ENCODE results near the gene CRB1.

The CRB1 gene

GRCh38 chr1:197268012-197268411, at the start of gene CRB1:
Gene CRB1, plus strand, starts transcription at chr1:197268252. Its CDS starts 161 bp downstream, at chr1:197268413.
- DNase-seq: no peak

GRCh38 chr1:197218857-197219256, 49.2 kb upstream of the CRB1 start:
- DNase-seq: no peak

- DNase-seq: no peak
These were observed 45.9 kb upstream of the CRB1 start for GRCh38 chr1:197222025-197222685.

- no peak for DNase-seq
These were observed 45.3 kb upstream of the CRB1 start for GRCh38 chr1:197222780-197223179.

GRCh38 chr1:197224160-197224559, 43.9 kb upstream of the CRB1 start:
- no peak for DNase-seq

GRCh38 chr1:197225611-197226010, 42.4 kb upstream of the CRB1 start:
- no peak for DNase-seq

GRCh38 chr1:197234581-197234980, 33.5 kb upstream of the CRB1 start:
- DNase-seq: no peak

- no peak for DNase-seq
These were observed 32.7 kb upstream of the CRB1 start for GRCh38 chr1:197235355-197235754.

GRCh38 chr1:197247465-197247864, 20.6 kb upstream of the CRB1 start:
- no peak for DNase-seq

- DNase-seq: no peak
These were observed 18.7 kb upstream of the CRB1 start for GRCh38 chr1:197249324-197249723.

- no peak for DNase-seq
These were observed 17.4 kb upstream of the CRB1 start for GRCh38 chr1:197250616-197251015.

GRCh38 chr1:197252973-197253372, 15.1 kb upstream of the CRB1 start:
- no peak for DNase-seq

- no peak for DNase-seq
These were observed 13.2 kb upstream of the CRB1 start for GRCh38 chr1:197254866-197255265.

GRCh38 chr1:197264936-197265567, 3.0 kb upstream of the CRB1 start:
- no peak for DNase-seq

- DNase-seq: peak; percentile 25 to 29
These were observed 1.0 kb downstream of the CRB1 start for GRCh38 chr1:197269053-197269452.

GRCh38 chr1:197272791-197273190, 4.7 kb downstream of the CRB1 start:
- DNase-seq: no peak

GRCh38 chr1:197277166-197277565, 9.1 kb downstream of the CRB1 start:
- DNase-seq: no peak

GRCh38 chr1:197284325-197284724, 16.3 kb downstream of the CRB1 start:
- DNase-seq: no peak

GRCh38 chr1:197284966-197285365, 16.9 kb downstream of the CRB1 start:
- no peak for DNase-seq

- DNase-seq: no peak
These were observed 17.6 kb downstream of the CRB1 start for GRCh38 chr1:197285526-197286205.

- DNase-seq: no peak
These were observed 18.6 kb downstream of the CRB1 start for GRCh38 chr1:197286634-197287033.

- DNase-seq: no peak
These were observed 19.8 kb downstream of the CRB1 start for GRCh38 chr1:197287863-197288262.

GRCh38 chr1:197302775-197303174, 34.7 kb downstream of the CRB1 start:
- DNase-seq: no peak

GRCh38 chr1:197303463-197303862, 35.4 kb downstream of the CRB1 start:
- DNase-seq: no peak

Data from NCI-H1930 (cell line).